ENCODE results near the gene ZKSCAN4. TPM values are rescaled to one million over a fixed set of nuclear protein-coding genes. Genes with fewer than 3 reads are reported as not detected.
A peak's percentile ranks its signal among the peaks of the same experiment; 100 is the strongest.

ZKSCAN4 gene
- polyA plus RNA-seq, 1 of the 3 experiments (the other 2 are of a cell fraction): 2.9 TPM

DNA sequence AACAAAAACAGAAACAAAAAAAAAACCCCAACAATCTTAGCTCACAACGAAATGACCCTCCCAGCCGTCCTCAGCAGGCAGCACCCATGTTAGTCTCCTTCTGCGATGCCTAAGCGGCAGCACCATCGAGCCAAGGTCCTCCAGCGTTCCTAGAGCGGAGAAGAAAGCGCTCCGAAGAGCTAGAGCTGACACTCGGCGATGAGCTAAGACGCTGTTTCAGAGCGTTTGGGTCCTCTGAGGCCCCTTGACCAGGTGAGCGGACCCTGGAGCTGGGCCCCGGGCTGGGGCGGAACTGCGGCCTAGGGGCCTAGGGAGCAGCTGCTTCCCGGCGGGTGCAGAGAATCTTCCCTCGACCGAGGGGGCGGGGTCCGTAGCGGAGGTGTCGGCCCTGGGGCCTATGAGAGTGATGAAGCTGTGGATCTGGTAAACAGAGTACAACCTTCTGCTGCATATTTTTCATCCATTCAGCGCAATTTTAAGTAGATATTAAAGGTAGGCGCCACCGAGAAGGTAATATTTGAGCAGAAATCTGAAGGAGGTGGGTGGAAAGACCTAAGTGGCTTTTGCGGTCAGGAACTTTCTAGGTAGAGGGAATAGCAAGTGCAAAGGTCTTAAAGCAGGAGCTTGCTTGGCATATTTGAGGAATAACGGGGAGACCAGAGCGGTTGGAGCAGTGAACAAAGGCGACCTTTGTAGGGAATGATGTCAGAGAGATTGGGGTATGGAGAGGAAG, 15.1 kb upstream of the ZKSCAN4 start, which contains the start of gene ZSCAN26:
ZSCAN26 (plus strand) TSS at position 182 of the 733 bp plus-strand sequence. CDS start 4,777 bp downstream, outside the sequence.
- peak within 1 kb of the TSS; percentile 71 to 96 for H3K27ac ChIP-seq (ENCODE audit: low read depth in 2 of 2, low read length in 1 of 2)
- peaks cover 43% of the 10 kb centered on the region for H3K79me2 ChIP-seq (ENCODE audit: insufficient read depth)
- DNase-seq: peak; percentile 85
- H3K4me3 ChIP-seq (ENCODE audit: low read depth in 2 of 2, low read length in 1 of 2): peak within 1 kb of the TSS; percentile 76 to 85
- 0% methylated on average over 25 of the region's 32 CpGs for WGBS (ENCODE audit: low lambda C conversion rate)
- CTCF ChIA-PET: interaction anchor here (0.6 to 3.8 kb wide), 6 partner anchors 14 to 132 kb away, joined by 3 to 29 read pairs (median 3); partner anchors contain the start of genes PGBD1 and ZKSCAN4
- peaks cover 25% of the 10 kb centered on the region for H3F3A ChIP-seq (replicated peaks; ENCODE audit: insufficient read depth)
- no peaks in the 10 kb centered on the region for H3K27me3 ChIP-seq (ENCODE audit: insufficient read depth)
- H3K36me3 ChIP-seq (replicated peaks in 1 of 2; ENCODE audit: control insufficient read depth in 1 of 2, insufficient read depth in 2 of 2, low read length in 1 of 2): peaks cover under 1 to 5% of the 10 kb centered on the region in 2 experiments
- no peaks in the 10 kb centered on the region for H3K9me3 ChIP-seq
- no peaks in the 10 kb centered on the region for H3K9me2 ChIP-seq
- H3K4me1 ChIP-seq (ENCODE audit: control insufficient read depth in 1 of 2, insufficient read depth in 2 of 2, low read depth in 1 of 2, low read length in 1 of 2): peaks cover 0 to 10% of the 10 kb centered on the region in 2 experiments; a peak in 3 of 4 replicates
- H3K9ac ChIP-seq: peak within 1 kb of the TSS; percentile 83
- H4K20me1 ChIP-seq (ENCODE audit: insufficient read depth): no peaks in the 10 kb centered on the region
- peak within 1 kb of the TSS; percentile 94 for H2AFZ ChIP-seq (ENCODE audit: low read depth)
- POLR2A ChIA-PET: interaction anchor here (0.7 to 2.7 kb wide), 11 partner anchors 13 to 132 kb away, joined by 3 to 29 read pairs (median 5); partner anchors contain the start of genes PGBD1, ZKSCAN3, ZKSCAN4 and ZKSCAN8
- peak within 1 kb of the TSS; percentile 83 for H3K4me2 ChIP-seq
- no peak for TF ChIP-seq NRF1 (IDR thresholded peaks at IDR 0.05; ENCODE audit: low read depth, low read length)
- TF ChIP-seq TAF1 (IDR thresholded peaks at IDR 0.05; ENCODE audit: borderline replicate concordance, low read depth, low read length): peak; percentile 94
- no peak for TF ChIP-seq SMC3 (IDR thresholded peaks at IDR 0.05; ENCODE audit: low read depth, low read length)
- no peak; the same call in 1 of the 2 replicates for TF ChIP-seq NFIC (IDR thresholded peaks at IDR 0.05; ENCODE audit: borderline replicate concordance)
- 0 out of 2 replicates have a peak, but pooled peaks have one; percentile 42 for TF ChIP-seq ELF1 (IDR thresholded peaks at IDR 0.05)
- TF ChIP-seq RFX5 (IDR thresholded peaks at IDR 0.05; ENCODE audit: low read length): no peak
- TF ChIP-seq CHD2 (IDR thresholded peaks at IDR 0.05; ENCODE audit: low read length, partially characterized antibody): no peak
- no peak for TF ChIP-seq FOSL2 (IDR thresholded peaks at IDR 0.05; ENCODE audit: borderline replicate concordance, low read depth)
- no peak for TF ChIP-seq EZH2phosphoT487 (IDR thresholded peaks at IDR 0.05; ENCODE audit: borderline replicate concordance, low read depth)
- TF ChIP-seq, protein P1, sequence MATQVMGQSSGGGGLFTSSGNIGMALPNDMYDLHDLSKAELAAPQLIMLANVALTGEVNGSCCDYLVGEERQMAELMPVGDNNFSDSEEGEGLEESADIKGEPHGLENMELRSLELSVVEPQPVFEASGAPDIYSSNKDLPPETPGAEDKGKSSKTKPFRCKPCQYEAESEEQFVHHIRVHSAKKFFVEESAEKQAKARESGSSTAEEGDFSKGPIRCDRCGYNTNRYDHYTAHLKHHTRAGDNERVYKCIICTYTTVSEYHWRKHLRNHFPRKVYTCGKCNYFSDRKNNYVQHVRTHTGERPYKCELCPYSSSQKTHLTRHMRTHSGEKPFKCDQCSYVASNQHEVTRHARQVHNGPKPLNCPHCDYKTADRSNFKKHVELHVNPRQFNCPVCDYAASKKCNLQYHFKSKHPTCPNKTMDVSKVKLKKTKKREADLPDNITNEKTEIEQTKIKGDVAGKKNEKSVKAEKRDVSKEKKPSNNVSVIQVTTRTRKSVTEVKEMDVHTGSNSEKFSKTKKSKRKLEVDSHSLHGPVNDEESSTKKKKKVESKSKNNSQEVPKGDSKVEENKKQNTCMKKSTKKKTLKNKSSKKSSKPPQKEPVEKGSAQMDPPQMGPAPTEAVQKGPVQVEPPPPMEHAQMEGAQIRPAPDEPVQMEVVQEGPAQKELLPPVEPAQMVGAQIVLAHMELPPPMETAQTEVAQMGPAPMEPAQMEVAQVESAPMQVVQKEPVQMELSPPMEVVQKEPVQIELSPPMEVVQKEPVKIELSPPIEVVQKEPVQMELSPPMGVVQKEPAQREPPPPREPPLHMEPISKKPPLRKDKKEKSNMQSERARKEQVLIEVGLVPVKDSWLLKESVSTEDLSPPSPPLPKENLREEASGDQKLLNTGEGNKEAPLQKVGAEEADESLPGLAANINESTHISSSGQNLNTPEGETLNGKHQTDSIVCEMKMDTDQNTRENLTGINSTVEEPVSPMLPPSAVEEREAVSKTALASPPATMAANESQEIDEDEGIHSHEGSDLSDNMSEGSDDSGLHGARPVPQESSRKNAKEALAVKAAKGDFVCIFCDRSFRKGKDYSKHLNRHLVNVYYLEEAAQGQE (IDR thresholded peaks at IDR 0.05; ENCODE audit: low read depth, low read length): peak; percentile 28; the same call in 1 of the 2 replicates
- TF ChIP-seq, protein P2, sequence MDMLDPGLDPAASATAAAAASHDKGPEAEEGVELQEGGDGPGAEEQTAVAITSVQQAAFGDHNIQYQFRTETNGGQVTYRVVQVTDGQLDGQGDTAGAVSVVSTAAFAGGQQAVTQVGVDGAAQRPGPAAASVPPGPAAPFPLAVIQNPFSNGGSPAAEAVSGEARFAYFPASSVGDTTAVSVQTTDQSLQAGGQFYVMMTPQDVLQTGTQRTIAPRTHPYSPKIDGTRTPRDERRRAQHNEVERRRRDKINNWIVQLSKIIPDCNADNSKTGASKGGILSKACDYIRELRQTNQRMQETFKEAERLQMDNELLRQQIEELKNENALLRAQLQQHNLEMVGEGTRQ (IDR thresholded peaks at IDR 0.05; ENCODE audit: borderline replicate concordance, low read depth, low read length): no peak
- no peak for TF ChIP-seq RAD21 (IDR thresholded peaks at IDR 0.05; ENCODE audit: low read length)
- no peak for TF ChIP-seq TCF12 (IDR thresholded peaks at IDR 0.05)
- no peak for TF ChIP-seq EP300 (IDR thresholded peaks at IDR 0.05; ENCODE audit: borderline replicate concordance in 1 of 2, low read depth in 1 of 2, low read length in 1 of 2)
- no peak for TF ChIP-seq FOXJ3 (CRISPR knock-in tag; IDR thresholded peaks at IDR 0.05)
- no peak for TF ChIP-seq RXRA (IDR thresholded peaks at IDR 0.05; ENCODE audit: borderline replicate concordance, low read depth)
- TF ChIP-seq, protein P3, sequence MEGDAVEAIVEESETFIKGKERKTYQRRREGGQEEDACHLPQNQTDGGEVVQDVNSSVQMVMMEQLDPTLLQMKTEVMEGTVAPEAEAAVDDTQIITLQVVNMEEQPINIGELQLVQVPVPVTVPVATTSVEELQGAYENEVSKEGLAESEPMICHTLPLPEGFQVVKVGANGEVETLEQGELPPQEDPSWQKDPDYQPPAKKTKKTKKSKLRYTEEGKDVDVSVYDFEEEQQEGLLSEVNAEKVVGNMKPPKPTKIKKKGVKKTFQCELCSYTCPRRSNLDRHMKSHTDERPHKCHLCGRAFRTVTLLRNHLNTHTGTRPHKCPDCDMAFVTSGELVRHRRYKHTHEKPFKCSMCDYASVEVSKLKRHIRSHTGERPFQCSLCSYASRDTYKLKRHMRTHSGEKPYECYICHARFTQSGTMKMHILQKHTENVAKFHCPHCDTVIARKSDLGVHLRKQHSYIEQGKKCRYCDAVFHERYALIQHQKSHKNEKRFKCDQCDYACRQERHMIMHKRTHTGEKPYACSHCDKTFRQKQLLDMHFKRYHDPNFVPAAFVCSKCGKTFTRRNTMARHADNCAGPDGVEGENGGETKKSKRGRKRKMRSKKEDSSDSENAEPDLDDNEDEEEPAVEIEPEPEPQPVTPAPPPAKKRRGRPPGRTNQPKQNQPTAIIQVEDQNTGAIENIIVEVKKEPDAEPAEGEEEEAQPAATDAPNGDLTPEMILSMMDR (IDR thresholded peaks at IDR 0.05): no peak
- 0 out of 2 replicates have a peak, but pooled peaks have one; percentile 57 for TF ChIP-seq SIN3A (IDR thresholded peaks at IDR 0.05; ENCODE audit: borderline replicate concordance, low read depth, low read length)
- peak; percentile 81 for TF ChIP-seq YY1 (IDR thresholded peaks at IDR 0.05; ENCODE audit: low read depth)
- TF ChIP-seq IRF3 (IDR thresholded peaks at IDR 0.05; ENCODE audit: low read depth, low read length): no peak
- TF ChIP-seq MEF2A (IDR thresholded peaks at IDR 0.05; ENCODE audit: borderline replicate concordance, low read depth): no peak
- TF ChIP-seq GABPA (IDR thresholded peaks at IDR 0.05; ENCODE audit: low read depth): peak; percentile 61
- TF ChIP-seq GATA2 (CRISPR knock-in tag; IDR thresholded peaks at IDR 0.05): no peak
- TF ChIP-seq RCOR1 (IDR thresholded peaks at IDR 0.05; ENCODE audit: low read length): no peak
- no peak for TF ChIP-seq JUND (IDR thresholded peaks at IDR 0.05)

Measured in SK-N-SH (cell line).